GM11168 (cell line): ENCODE data around the gene UPK1A.

ENCODE experiments used
- in situ Hi-C: fragments of 300-500 bp; cut with MboI; formaldehyde crosslinking; loops from one replicate; pipeline ENCODE4 v1.12.0; 2022; ENCODE audit warnings: low sequenced_read_pairs; ENCODE audit not compliant: unreplicated experiment

The UPK1A gene

DNA sequence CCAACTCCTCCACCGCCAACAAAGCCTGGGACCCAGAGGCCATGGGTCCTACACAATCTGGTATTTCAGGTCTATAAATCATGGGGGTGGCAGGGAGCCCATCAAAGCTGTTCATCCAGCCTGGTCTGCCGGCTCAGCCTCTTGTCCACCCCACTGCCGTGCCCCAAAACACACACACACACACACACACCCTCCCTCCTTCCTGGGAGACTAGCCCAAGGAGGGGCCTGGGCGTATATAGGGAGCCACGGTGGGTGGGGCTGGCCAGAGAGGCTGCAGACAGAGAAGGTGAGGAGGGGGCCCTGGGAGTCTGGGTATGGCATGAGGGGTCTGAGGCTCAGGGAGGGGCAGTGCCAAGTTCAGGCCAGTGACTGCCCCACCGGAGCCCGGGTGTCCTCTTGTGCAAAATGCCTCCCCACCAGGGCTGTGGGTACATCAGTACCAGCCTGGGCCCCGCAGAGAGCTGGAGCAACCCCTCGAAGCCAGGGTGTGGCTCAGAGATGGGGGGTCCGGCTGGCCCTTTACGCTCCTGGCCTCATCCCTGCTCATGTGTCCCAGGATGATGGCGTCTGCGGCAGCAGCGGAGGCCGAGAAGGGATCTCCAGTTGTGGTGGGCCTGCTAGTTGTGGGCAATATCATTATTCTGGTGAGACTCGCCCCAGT is at the start of gene UPK1A:
Gene UPK1A (plus strand): TSS at position 267 of the 663 bp plus-strand sequence. CDS start 296 bp downstream, at position 563.
- in situ Hi-C loops, result no loop called here

DNA sequence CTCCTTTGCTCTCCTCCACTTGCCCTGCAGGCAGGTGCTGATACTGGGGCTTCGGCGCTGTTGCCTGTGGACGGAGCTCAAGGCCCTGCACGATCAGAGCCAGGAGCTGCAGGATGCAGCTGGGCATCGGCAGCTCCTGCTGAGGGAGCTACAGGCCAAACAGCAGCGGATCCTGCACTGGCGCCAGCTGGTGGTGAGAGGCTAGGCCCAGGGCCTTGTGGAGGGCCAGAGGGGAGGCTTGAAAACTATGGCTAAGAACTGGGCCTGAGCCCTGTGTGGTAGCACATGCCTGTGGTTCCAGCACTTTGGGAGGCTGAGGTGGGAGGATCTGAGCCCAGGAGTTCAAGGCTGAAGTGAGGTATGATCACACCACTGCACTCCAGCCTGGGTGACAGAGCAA is 47.5 kb upstream of the UPK1A start:
- in situ Hi-C loops, result no loop called here

DNA sequence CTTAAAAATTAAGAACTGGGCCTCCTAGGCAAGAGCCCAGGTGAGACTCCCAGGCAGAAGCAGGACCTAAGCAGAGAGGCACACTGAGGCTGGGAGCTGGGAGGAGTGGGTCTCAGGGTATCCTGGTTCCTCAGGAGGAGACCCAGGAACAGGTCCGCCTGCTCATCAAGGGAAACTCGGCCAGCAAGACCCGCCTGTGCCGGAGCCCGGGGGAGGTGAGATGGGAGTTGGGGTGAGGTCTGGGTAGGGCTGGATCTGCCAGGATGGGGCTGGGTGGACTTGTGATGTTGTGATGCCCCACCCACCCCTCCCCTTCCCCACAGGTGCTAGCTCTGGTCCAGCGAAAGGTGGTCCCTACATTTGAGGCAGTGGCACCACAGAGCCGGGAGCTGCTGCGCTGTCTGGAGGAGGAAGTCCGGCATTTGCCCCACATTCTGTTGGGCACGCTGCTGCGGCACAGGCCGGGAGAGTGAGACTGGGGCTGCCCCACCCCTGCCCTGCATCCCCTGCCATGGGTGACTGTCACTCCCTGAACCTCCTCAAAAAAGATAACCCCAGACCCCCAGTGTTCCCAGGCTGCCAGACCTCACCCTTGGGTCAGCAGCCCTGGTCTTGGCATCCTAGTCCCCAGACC is 46.9 kb upstream of the UPK1A start:
- in situ Hi-C loops, result no loop called here

DNA sequence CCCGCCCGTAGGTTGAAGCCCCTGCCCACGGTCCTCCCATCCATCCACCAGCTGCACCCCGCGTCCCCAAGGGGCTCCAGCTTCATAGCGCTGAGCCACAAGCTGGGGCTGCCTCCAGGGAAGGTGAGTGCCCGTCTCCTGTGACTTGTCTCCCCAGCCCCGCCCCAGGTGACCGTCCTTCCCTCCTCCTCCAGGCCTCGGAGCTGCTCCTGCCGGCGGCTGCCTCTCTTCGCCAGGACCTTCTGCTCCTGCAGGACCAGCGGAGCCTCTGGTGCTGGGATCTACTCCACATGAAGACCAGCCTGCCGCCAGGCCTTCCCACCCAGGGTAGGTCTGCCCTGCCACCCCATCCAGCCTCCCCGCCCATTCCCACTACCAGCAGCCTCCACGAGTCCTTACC is 46.3 kb upstream of the UPK1A start:
- in situ Hi-C loops, result no loop called here

DNA sequence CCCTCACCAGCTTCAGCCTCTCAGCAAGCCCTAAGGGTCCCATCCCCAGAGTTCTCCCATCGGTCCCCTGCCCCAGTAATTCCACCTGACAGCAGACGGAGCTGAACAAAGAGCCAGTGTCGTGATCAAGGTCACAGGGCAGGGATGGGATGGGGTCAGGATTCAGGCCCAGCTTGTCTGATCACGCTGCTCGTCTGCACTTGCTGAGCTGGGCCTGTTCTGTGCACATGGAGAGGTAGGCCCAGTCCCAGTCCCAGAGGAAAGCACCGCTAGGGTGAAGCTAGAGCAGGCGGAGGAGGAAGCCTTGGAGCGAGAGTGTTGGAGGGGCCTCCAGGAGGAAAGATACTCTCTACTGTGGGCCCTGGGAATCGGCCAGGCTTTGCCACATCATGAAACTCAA is 44.6 kb upstream of the UPK1A start:
- in situ Hi-C loops, result no loop called here

DNA sequence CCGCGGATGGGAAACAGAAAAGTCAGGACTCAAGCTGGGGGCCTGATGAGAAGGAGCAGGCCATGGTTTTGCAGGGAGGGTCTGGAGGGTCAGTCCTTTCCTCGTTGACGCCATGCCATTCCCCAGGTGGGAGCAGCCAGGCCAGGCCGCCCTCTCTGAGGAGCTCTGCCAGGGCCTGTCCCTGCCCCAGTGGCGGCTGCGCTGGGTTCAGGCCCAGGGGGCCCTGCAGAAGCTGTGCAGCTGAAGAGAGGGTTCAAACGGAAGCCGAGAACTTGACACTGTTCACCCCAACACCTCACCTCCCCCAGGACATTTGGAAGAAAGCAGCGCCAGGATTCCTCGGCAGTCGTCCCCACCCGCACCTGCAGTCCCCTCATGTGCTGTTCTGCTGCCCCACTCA is 43.6 kb upstream of the UPK1A start:
- in situ Hi-C loops, result no loop called here

DNA sequence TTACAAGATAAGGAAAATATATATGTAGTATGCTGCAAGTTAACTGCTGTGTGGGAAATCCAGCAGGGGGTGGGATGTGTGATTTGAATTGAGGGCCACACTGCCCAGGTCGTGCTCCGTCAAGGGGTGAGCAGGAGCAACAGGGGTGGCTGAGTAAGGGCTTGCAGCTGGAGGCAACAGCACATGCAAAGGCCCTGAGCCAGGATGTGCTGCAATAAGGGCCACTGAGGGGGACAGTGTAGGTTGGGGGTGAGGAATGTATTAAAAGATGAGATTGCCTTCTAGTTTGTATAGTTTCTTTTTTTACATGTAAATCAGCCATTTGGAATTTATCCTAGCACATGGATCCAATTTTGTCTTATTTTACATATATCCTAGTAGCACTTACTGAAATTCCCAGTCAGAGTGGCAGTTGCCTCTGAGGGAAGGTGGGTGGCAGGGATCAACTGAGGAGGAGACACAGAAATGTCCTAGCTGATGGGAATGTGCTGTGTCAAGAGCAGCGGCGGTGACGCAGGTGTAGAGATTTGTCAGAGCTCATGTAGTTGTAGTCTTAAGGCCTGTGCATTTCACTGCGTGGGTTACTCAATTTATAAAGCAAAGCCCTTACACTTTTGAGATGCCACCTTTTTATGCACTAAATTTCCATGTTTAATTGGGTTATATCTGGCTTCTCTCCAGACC is 42.8 kb upstream of the UPK1A start:
- in situ Hi-C loops, result no loop called here

DNA sequence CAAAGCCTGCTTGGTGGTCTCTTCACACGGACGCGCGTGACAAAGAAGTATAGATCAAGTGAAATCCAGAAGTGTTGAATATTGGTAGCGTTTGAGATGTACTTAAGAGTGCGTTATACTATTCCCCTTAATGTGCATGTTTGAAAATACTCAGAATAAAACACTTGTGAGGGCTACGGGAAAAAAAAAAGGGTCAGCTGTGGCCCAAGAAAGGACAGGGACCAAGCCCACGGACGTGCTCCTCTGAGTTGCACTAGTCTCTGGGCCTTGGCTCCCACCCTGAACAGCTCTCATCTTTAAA is 38.1 kb upstream of the UPK1A start:
- in situ Hi-C loops, result no loop called here

DNA sequence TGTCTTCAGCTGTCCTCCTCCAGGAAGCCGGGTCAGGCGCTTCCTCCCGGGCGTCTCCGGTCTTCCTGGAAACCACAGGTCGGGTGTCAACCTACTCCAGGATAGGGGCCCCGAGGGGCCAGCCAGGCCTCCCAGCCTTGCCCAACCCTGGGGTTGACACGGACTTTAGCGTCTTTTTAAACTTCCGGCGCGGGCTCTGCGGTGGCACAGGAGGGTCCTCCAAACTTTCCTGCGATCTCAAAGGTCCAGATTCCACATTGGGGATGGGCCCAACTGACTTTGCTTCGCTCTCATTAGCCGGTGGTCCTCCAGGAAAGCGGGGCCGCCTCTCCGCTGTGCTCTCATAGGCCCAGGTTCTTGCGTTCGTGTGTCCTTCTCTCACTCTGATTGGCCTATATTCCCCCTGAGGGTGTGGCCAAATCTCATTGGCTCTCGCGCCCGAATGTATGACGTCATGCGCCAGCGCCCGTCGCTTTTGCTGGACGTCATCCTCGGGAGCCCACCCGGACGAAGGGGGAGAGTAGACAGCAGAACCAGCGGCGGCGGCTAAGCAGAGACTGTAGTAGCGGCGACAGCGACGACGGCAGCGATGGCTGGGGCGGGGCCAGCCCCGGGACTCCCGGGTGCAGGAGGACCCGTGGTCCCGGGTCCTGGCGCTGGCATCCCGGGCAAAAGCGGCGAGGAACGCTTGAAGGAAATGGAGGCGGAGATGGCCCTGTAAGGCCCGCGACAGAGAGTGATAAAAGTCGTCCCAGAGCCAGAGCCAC is 37.6 kb upstream of the UPK1A start, which contains the start of gene RBM42:
Gene RBM42 (plus strand): TSS at position 472 of the 767 bp plus-strand sequence. CDS start 118 bp downstream, at position 590.
- in situ Hi-C loops, result no loop called here

DNA sequence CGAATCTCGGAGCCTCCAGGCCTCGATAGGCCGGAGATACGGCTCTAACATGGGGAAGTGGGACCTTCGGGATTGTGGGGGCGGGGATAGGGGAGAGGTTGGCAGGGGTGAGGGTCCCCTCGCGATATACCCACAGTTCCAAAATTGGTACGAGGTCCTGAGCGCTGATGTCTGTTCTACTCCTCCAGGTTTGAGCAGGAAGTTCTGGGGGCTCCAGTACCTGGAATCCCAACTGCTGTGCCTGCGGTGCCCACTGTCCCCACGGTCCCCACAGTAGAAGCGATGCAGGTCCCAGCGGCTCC is 37.0 kb upstream of the UPK1A start:
- in situ Hi-C loops, result no loop called here

DNA sequence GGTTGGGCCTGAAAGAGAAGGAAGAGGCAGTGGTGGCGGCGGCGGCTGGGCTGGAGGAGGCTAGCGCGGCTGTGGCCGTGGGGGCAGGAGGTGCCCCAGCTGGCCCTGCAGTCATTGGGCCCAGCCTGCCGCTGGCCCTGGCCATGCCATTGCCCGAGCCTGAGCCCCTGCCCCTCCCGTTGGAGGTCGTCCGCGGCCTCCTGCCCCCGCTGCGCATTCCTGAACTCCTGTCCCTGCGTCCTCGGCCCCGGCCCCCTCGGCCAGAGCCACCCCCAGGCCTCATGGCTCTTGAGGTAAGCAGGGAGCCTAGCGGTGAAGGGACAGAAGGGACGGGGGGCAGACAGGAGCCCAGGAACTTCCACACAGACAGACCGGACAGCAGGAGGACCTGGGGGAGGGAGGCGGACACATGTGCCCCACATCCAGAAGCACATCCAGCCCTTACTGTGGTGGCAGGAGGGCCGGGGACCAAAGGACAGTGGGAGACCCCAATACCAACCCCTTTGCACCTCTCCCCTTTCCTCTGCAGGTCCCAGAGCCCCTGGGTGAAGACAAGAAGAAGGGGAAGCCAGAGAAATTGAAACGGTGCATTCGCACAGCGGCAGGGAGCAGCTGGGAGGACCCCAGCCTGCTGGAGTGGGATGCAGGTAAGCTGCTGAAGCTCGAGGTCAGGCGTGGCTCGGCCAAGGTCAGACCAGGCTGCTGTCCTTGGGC is 32.4 kb upstream of the UPK1A start:
- in situ Hi-C loops, result no loop called here

DNA sequence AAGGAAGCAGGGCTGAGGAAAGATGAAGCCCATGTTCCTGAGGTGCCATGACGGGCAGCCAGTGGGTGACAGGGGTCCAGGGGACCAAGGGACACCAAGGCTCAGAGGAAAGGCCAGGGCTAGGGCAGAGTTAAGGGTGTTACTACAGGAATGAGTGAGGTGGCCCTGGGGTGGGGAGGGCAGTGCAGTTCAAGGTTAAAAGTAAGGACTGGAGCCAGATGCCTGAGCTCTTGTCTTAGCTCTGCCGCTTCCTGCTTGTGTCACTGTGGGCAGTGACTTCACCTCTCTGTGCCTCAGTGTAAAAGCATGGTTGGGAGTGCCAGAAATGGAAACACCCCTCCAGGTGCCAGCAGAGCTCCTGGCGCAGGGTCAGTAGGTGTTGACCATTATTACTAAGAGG is 29.7 kb upstream of the UPK1A start:
- in situ Hi-C loops, result no loop called here

DNA sequence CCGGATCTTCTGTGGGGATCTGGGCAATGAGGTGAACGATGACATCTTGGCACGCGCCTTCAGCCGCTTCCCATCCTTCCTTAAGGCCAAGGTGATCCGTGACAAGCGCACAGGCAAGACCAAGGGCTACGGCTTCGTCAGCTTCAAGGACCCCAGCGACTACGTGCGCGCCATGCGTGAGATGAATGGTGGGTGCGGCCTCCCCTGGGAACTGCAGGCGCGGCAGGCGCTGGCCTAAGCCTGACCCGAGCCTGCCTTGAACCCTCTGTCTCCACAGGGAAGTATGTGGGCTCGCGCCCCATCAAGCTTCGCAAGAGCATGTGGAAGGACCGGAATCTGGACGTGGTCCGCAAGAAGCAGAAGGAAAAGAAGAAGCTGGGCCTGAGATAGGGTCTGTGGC is 29.2 kb upstream of the UPK1A start:
- in situ Hi-C loops, result no loop called here

DNA sequence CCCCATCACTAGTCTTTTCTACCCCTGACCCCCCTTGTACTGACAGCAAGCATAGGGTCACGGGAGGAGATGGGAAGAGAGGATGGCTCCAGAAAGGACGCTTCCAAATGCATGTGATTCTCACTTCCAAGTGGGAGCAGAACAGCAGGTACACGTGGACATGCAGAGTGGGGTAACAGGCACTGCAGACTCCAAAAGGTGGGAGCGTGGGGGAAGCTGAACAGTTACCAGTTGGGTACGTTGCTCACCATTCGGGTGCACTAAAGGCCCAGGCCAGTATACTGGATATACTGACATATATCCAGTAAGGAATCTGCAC is 27.0 kb upstream of the UPK1A start:
- in situ Hi-C loops, result no loop called here

DNA sequence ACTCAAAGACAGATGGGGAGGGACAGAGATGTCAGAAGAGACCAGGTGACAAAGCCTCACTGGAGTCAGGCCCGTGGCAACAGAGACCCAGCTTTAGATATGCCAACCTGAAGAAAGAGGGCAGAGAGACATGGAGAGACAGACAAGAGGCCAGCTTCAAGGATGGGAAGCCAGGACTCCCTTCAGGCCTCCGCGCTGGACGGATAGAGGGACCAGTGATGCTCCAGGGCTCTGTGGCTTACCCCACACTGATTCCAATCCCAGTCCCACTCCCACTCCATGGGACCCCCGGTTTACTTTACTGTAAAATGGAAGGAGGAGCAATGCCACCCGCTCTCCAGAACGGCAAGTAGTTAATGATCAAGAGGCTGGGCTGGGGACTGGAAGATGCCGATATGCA is 26.5 kb upstream of the UPK1A start:
- in situ Hi-C loops, result no loop called here

DNA sequence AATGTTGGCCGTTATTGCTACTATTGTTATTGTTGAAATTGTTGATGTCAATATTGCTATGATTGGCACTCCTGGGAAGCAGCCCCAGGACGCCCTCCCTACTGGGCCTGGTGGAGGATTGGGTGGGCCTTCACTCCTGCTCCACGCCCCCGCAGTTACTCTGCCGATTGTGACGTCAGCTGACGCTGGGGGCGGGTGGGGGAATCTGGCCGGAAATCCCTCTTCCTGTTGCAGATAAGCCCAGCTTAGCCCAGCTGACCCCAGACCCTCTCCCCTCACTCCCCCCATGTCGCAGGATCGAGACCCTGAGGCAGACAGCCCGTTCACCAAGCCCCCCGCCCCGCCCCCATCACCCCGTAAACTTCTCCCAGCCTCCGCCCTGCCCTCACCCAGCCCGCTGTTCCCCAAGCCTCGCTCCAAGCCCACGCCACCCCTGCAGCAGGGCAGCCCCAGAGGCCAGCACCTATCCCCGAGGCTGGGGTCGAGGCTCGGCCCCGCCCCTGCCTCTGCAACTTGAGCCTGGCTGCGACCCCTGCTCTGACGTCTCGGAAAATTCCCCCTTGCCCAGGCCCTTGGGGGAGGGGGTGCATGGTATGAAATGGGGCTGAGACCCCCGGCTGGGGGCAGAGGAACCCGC is 24.7 kb upstream of the UPK1A start, which contains the start of gene ETV2:
Gene ETV2 (plus strand): TSS at position 231 of the 637 bp plus-strand sequence. CDS start 716 bp downstream, outside the sequence.
- in situ Hi-C loops, result no loop called here

DNA sequence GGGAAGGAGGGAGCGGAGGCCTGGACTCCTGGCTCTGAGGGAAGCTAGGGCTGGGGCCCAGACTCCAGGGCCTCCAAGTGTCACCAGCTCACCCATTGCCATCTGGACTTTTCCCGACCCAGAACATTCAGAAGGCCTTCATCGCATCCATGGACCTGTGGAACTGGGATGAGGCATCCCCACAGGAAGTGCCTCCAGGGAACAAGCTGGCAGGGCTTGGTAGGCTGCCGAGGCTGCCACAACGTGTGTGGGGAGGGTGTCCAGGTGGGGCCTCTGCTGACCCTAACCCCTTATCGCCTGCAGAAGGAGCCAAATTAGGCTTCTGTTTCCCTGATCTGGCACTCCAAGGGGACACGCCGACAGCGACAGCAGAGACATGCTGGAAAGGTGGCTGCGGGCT is 24.0 kb upstream of the UPK1A start:
- in situ Hi-C loops, result no loop called here

DNA sequence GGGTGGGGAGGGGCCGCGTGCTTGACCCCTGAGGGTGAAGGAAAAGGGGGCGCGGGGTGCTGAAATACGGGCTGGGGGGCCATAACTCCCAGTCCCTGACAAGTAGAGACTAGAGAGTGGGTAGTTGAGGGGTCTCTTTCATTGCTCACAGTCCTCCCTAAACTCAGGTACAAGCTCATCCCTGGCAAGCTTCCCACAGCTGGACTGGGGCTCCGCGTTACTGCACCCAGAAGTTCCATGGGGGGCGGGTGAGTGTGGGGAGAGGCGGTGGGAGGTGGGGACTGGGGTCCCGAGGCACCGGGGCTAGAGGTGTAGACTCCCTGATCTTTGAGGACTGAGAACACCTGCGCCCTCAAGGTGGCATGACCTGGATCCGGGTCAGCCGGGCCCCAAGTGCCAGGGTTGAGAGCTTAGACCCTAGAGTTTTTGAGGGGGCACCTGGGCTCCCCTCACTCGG is 23.5 kb upstream of the UPK1A start:
- in situ Hi-C loops, result no loop called here

DNA sequence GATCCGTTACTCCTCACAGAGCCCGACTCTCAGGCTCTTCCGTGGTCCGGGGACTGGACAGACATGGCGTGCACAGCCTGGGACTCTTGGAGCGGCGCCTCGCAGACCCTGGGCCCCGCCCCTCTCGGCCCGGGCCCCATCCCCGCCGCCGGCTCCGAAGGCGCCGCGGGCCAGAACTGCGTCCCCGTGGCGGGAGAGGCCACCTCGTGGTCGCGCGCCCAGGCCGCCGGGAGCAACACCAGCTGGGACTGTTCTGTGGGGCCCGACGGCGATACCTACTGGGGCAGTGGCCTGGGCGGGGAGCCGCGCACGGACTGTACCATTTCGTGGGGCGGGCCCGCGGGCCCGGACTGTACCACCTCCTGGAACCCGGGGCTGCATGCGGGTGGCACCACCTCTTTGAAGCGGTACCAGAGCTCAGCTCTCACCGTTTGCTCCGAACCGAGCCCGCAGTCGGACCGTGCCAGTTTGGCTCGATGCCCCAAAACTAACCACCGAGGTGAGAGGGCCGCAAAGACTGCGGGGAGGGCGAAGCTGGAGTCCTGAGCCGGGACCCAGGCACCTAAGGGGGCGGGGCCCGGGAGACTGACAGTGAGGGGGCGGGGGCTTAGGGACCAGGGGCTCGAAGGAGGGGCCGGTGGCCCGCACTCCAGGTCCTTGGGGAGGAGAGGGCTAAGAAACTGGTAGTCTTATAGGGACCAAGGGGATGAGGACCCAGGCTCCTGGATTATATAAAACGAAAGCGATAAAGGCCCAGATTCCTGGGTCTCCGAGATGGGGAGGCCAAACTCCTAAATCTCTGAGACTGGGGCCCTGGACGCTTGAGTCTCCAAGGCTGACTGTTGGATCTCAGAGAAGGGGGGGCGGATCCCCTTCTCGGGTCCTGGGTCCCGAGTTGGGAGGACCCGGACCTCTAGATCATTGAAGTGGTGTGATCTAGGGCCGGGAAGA is 22.8 kb upstream of the UPK1A start:
- in situ Hi-C loops, result no loop called here
